ENCODE measurements around the gene LYZL6.

Gene LYZL6

GRCh38 chr17:35943537-35943936 is at the start of gene LYZL6:
TSS of gene LYZL6 (minus strand) at chr17:35943713. CDS start at chr17:35939356, 4,357 bp downstream.
- no peak within 1 kb of the TSS for H3K4me3 Mint-ChIP-seq
- peaks cover 32% of the 10 kb centered on the region for H3K27me3 Mint-ChIP-seq (ENCODE audit: low read depth)
- peaks cover 4% of the 10 kb centered on the region for H3K9me3 Mint-ChIP-seq
- H3K4me1 Mint-ChIP-seq (ENCODE audit: low read depth): peaks cover 9% of the 10 kb centered on the region
- no peaks in the 10 kb centered on the region for H3K36me3 Mint-ChIP-seq (ENCODE audit: low read depth)
- H3K27ac Mint-ChIP-seq: no peak within 1 kb of the TSS

GRCh38 chr17:35991075-35991474 is 47.6 kb upstream of the LYZL6 start:
- H3K27ac Mint-ChIP-seq: no peak overlapping the region
- no peaks in the 10 kb centered on the region for H3K4me1 Mint-ChIP-seq (ENCODE audit: low read depth)
- H3K9me3 Mint-ChIP-seq: no peaks in the 10 kb centered on the region
- no peaks in the 10 kb centered on the region for H3K36me3 Mint-ChIP-seq (ENCODE audit: low read depth)
- H3K4me3 Mint-ChIP-seq: no peak overlapping the region
- H3K27me3 Mint-ChIP-seq (ENCODE audit: low read depth): peaks cover 21% of the 10 kb centered on the region

- Mint-ChIP-seq H3K27me3 (ENCODE audit: low read depth) (peaks cover 14% of the 10 kb centered on the region), H3K27ac (no peak overlapping the region), H3K4me1 (ENCODE audit: low read depth) (no peaks in the 10 kb centered on the region), H3K36me3 (ENCODE audit: low read depth) (no peaks in the 10 kb centered on the region), H3K4me3 (no peak overlapping the region), H3K9me3 (no peaks in the 10 kb centered on the region)
Observed at GRCh38 chr17:35988164-35988563, 44.7 kb upstream of the LYZL6 start.

GRCh38 chr17:35986643-35987042 is 43.1 kb upstream of the LYZL6 start, which contains the start of gene CCL14:
TSS of gene CCL14 (minus strand) at chr17:35986729. CDS start at chr17:35986649, 80 bp downstream.
- peaks cover 10% of the 10 kb centered on the region for H3K27me3 Mint-ChIP-seq (ENCODE audit: low read depth)
- H3K4me1 Mint-ChIP-seq (ENCODE audit: low read depth): no peaks in the 10 kb centered on the region
- H3K4me3 Mint-ChIP-seq: no peak within 1 kb of the TSS
- no peaks in the 10 kb centered on the region for H3K9me3 Mint-ChIP-seq
- no peaks in the 10 kb centered on the region for H3K36me3 Mint-ChIP-seq (ENCODE audit: low read depth)
- no peak within 1 kb of the TSS for H3K27ac Mint-ChIP-seq

- H3K27ac Mint-ChIP-seq: no peak overlapping the region
- peaks cover 10% of the 10 kb centered on the region for H3K27me3 Mint-ChIP-seq (ENCODE audit: low read depth)
- H3K9me3 Mint-ChIP-seq: no peaks in the 10 kb centered on the region
- no peaks in the 10 kb centered on the region for H3K4me1 Mint-ChIP-seq (ENCODE audit: low read depth)
- no peaks in the 10 kb centered on the region for H3K36me3 Mint-ChIP-seq (ENCODE audit: low read depth)
- H3K4me3 Mint-ChIP-seq: no peak overlapping the region
Observed at GRCh38 chr17:35984140-35984539, 40.6 kb upstream of the LYZL6 start.

- H3K9me3 Mint-ChIP-seq: no peaks in the 10 kb centered on the region
- no peaks in the 10 kb centered on the region for H3K36me3 Mint-ChIP-seq (ENCODE audit: low read depth)
- H3K27me3 Mint-ChIP-seq (ENCODE audit: low read depth): peaks cover 10% of the 10 kb centered on the region
- H3K4me3 Mint-ChIP-seq: no peak overlapping the region
- no peaks in the 10 kb centered on the region for H3K4me1 Mint-ChIP-seq (ENCODE audit: low read depth)
- H3K27ac Mint-ChIP-seq: no peak overlapping the region
Observed at GRCh38 chr17:35982409-35983191, 39.1 kb upstream of the LYZL6 start.

- no peaks in the 10 kb centered on the region for H3K4me1 Mint-ChIP-seq (ENCODE audit: low read depth)
- H3K36me3 Mint-ChIP-seq (ENCODE audit: low read depth): no peaks in the 10 kb centered on the region
- peaks cover 10% of the 10 kb centered on the region for H3K27me3 Mint-ChIP-seq (ENCODE audit: low read depth)
- no peak overlapping the region for H3K27ac Mint-ChIP-seq
- H3K4me3 Mint-ChIP-seq: no peak overlapping the region
- H3K9me3 Mint-ChIP-seq: no peaks in the 10 kb centered on the region
Observed at GRCh38 chr17:35981908-35982330, 38.4 kb upstream of the LYZL6 start.

GRCh38 chr17:35981246-35981645 is 37.7 kb upstream of the LYZL6 start, which contains the start of gene CCL16:
TSS of gene CCL16 (minus strand) at chr17:35981497. CDS start at chr17:35981420, 77 bp downstream.
- H3K27ac Mint-ChIP-seq: no peak within 1 kb of the TSS
- H3K4me3 Mint-ChIP-seq: no peak within 1 kb of the TSS
- no peaks in the 10 kb centered on the region for H3K9me3 Mint-ChIP-seq
- peaks cover 11% of the 10 kb centered on the region for H3K27me3 Mint-ChIP-seq (ENCODE audit: low read depth)
- H3K4me1 Mint-ChIP-seq (ENCODE audit: low read depth): no peaks in the 10 kb centered on the region
- no peaks in the 10 kb centered on the region for H3K36me3 Mint-ChIP-seq (ENCODE audit: low read depth)

- H3K4me1 Mint-ChIP-seq (ENCODE audit: low read depth): no peaks in the 10 kb centered on the region
Observed at GRCh38 chr17:35978346-35978745, 34.8 kb upstream of the LYZL6 start.

GRCh38 chr17:35977509-35977908 is 34.0 kb upstream of the LYZL6 start:
- H3K27ac Mint-ChIP-seq: no peak overlapping the region

More at GRCh38 chr17:35978346-35978745, 34.8 kb upstream of the LYZL6 start:
- Mint-ChIP-seq H3K27ac (no peak overlapping the region), H3K4me3 (no peak overlapping the region), H3K27me3 (ENCODE audit: low read depth) (peaks cover 4% of the 10 kb centered on the region), H3K9me3 (no peaks in the 10 kb centered on the region), H3K36me3 (ENCODE audit: low read depth) (no peaks in the 10 kb centered on the region)

GRCh38 chr17:35973333-35974260 is 30.1 kb upstream of the LYZL6 start:
- no peaks in the 10 kb centered on the region for H3K9me3 Mint-ChIP-seq
- H3K36me3 Mint-ChIP-seq (ENCODE audit: low read depth): no peaks in the 10 kb centered on the region
- no peak overlapping the region for H3K27ac Mint-ChIP-seq
- peaks cover 4% of the 10 kb centered on the region for H3K4me1 Mint-ChIP-seq (ENCODE audit: low read depth)
- no peak overlapping the region for H3K4me3 Mint-ChIP-seq
- peaks cover 4% of the 10 kb centered on the region for H3K27me3 Mint-ChIP-seq (ENCODE audit: low read depth)

More at GRCh38 chr17:35977509-35977908, 34.0 kb upstream of the LYZL6 start:
- Mint-ChIP-seq H3K4me3 (no peak overlapping the region), H3K36me3 (ENCODE audit: low read depth) (no peaks in the 10 kb centered on the region), H3K9me3 (no peaks in the 10 kb centered on the region), H3K4me1 (ENCODE audit: low read depth) (no peaks in the 10 kb centered on the region), H3K27me3 (ENCODE audit: low read depth) (peaks cover 4% of the 10 kb centered on the region)

- Mint-ChIP-seq H3K27me3 (ENCODE audit: low read depth) (peaks cover 4% of the 10 kb centered on the region), H3K27ac (no peak overlapping the region), H3K4me3 (no peak overlapping the region), H3K4me1 (ENCODE audit: low read depth) (peaks cover 4% of the 10 kb centered on the region), H3K36me3 (ENCODE audit: low read depth) (no peaks in the 10 kb centered on the region), H3K9me3 (no peaks in the 10 kb centered on the region)
Observed at GRCh38 chr17:35972945-35973332, 29.4 kb upstream of the LYZL6 start.

GRCh38 chr17:35972535-35972934 is 29.0 kb upstream of the LYZL6 start:
- Mint-ChIP-seq H3K9me3 (no peaks in the 10 kb centered on the region), H3K36me3 (ENCODE audit: low read depth) (no peaks in the 10 kb centered on the region), H3K27me3 (ENCODE audit: low read depth) (peaks cover 4% of the 10 kb centered on the region), H3K4me1 (ENCODE audit: low read depth) (peaks cover 4% of the 10 kb centered on the region), H3K4me3 (no peak overlapping the region), H3K27ac (no peak overlapping the region)

GRCh38 chr17:35972066-35972465 is 28.6 kb upstream of the LYZL6 start:
- no peak overlapping the region for H3K27ac Mint-ChIP-seq
- peaks cover 4% of the 10 kb centered on the region for H3K27me3 Mint-ChIP-seq (ENCODE audit: low read depth)
- no peak overlapping the region for H3K4me3 Mint-ChIP-seq
- no peaks in the 10 kb centered on the region for H3K9me3 Mint-ChIP-seq
- no peaks in the 10 kb centered on the region for H3K36me3 Mint-ChIP-seq (ENCODE audit: low read depth)
- H3K4me1 Mint-ChIP-seq (ENCODE audit: low read depth): peaks cover 4% of the 10 kb centered on the region

Data from T-helper 1 cell treated with Interleukin-12 subunit alpha and Interleukin-12 subunit beta and Interleukin-4 antibody, amounts not matched to agents 30 μg/mL and 1 μg/mL, for 36 hours (primary cell).